ENCODE measurements around the gene COL27A1.

DNA sequence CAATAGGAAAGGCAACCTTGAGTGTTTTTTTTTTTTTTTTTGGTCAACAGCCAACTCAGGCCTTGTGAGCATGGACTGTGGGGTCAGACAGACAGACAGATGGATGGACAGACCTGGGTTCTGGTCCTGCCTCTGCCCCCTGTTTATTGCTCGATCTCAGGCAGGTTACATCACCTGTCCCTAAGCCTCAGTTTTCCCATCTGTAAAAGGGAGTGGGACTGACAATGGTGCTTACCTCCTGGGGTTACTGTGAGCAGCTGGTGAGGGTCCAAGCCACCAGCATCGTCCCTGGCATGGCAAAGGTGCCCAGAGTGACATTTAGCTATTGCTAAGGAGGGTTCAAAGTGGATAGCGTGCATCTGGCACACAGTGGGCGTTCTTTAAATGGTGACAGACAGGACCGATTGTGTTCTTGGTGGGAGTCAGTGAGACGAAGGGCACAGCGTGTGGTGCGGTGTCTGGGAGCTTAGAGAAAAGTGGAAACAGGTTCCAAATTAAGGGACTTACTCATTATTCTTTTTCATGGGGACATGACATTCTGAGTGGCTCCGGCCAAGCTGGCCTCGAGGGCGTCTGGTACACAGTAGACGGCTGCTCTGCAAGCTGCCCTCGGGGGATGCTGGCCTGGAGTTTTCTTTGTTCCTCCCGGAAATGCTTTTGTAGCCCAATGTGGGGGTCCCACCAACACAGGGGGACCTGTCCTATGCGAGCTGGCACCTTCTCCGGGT, 72.1 kb downstream of the COL27A1 start:
- TF ChIP-seq POLR2A (IDR thresholded peaks at IDR 0.05), result no peak
- TF ChIP-seq, protein P1, sequence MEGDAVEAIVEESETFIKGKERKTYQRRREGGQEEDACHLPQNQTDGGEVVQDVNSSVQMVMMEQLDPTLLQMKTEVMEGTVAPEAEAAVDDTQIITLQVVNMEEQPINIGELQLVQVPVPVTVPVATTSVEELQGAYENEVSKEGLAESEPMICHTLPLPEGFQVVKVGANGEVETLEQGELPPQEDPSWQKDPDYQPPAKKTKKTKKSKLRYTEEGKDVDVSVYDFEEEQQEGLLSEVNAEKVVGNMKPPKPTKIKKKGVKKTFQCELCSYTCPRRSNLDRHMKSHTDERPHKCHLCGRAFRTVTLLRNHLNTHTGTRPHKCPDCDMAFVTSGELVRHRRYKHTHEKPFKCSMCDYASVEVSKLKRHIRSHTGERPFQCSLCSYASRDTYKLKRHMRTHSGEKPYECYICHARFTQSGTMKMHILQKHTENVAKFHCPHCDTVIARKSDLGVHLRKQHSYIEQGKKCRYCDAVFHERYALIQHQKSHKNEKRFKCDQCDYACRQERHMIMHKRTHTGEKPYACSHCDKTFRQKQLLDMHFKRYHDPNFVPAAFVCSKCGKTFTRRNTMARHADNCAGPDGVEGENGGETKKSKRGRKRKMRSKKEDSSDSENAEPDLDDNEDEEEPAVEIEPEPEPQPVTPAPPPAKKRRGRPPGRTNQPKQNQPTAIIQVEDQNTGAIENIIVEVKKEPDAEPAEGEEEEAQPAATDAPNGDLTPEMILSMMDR (IDR thresholded peaks at IDR 0.05), result no peak

All from prostate gland (tissue), 2 donors.